CD4-positive, alpha-beta T cell treated with Interleukin-6 for 4 hours (primary cell): ENCODE data around the gene SLC12A7.
A peak's percentile ranks its signal among the peaks of the same experiment; 100 is the strongest.

Experiments
- DNase-seq: peaks from one replicate; pipeline ENCODE4 v3.0.0-alpha.2; 2020; ENCODE audit warnings: mixed read lengths

The SLC12A7 gene

GRCh38 chr5:1014781-1015221, 97.1 kb downstream of the SLC12A7 start:
- DNase-seq: no peak

DNA sequence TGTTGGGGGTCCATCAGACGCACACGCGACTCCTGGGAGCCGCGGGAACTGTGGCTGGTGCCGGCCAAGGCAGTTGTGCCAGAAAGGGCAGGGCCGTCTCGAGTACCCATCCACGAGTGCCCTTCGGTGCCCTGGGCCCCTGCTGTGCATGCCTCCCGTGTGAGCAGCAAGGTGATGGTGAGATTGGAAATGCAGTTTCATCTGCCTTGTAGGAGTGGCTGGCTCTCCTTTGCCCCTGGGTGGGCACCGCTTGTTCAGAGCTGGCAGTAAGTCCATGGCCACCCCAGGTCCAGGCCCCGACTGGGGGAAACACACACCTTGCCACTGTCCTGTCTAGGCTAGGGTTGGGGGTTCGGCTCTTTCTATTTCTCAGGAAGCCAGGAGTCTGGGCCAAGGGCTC, 97.5 kb downstream of the SLC12A7 start:
- DNase-seq: no peak

- DNase-seq: no peak
Measured at GRCh38 chr5:1013948-1014301, 97.9 kb downstream of the SLC12A7 start.

- no peak for DNase-seq
Measured at GRCh38 chr5:1013238-1013947, 98.5 kb downstream of the SLC12A7 start.

DNA sequence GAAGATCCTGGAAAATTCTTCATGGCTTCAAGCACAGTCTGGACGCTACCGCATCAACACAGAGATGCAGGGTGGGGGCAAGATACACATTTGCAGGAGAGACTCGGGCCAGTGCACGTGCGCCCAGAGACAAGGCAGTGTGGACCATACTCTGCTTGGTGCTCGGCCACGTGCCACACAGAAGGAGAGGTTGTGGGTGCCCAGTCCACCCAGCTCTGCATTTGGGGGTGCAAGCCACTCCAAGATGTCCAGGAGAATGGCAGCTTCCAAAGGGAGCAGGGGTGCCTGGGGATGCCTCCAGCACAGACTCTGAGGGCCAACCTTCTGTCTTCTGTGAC, 99.0 kb downstream of the SLC12A7 start:
- DNase-seq: no peak

DNA sequence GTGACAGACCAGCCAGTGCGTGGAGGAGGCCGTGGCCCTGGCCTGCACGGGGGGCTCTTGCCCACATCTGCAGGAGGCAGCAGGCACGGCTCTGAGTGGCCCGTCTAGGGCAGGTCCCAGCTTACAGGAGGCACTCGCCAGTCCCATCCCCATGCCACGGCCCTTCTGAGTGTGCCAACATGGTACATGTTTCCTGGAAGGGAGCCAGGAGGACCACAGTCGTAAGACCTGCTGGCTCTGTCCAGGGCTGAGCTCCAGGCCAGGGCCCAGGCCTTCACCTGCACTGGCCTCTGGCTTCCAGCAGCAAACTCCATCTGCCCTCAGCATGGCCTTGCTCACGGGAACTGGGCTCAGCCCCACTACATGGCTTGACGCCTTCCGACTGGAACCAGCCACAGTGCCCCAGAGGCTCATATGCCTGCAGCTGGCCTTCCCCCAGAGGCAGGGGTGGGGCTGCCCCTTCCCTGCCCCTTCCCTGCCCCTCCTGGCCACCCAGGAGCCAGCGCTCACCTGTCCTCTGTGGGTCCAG, 99.5 kb downstream of the SLC12A7 start:
- DNase-seq: no peak

GRCh38 chr5:1011741-1012312, 100.0 kb downstream of the SLC12A7 start:
- no peak for DNase-seq

DNA sequence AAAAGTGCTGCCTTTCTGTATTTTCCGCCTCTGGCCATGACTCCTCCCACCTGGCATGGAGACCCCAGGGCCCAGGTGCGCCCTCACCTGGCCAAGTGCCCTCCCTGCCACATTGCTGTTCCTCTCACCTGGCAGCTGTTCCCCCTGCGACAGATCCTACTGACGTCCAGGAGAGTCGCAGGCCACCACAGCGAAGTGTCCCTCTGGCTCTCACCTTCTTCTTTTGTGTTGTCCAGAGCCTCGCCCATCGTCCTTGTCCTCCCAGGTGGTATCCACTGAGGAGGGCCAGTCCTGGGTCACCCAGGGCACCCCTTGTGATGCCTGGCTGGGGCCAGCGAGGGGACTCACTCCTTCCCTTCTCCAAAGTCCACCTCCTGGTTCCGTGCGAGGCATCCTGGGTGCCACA, 100.6 kb downstream of the SLC12A7 start:
- peak; percentile 55 for DNase-seq

DNA sequence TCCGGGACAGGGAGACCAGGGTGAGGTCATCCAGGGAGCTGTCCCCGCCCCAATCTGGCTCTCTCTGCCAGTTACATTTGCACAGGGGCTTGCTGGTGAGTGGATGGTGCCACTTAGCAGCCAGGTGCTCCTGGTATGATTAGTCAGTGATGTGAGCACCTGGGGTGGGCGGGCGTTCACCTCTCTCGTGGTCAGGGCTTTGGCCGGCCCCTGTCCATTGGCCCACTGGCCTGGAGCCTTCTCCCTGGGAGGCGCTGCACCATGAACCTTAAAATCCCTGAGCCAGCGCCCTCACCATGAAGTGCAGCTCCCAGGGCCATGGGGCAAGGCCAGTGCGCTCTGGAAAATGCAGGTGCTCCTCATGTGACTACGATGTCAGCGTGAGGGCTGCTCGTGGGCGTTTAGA, 101.2 kb downstream of the SLC12A7 start:
- no peak for DNase-seq

- DNase-seq: no peak
Measured at GRCh38 chr5:1010181-1010510, 101.7 kb downstream of the SLC12A7 start.

DNA sequence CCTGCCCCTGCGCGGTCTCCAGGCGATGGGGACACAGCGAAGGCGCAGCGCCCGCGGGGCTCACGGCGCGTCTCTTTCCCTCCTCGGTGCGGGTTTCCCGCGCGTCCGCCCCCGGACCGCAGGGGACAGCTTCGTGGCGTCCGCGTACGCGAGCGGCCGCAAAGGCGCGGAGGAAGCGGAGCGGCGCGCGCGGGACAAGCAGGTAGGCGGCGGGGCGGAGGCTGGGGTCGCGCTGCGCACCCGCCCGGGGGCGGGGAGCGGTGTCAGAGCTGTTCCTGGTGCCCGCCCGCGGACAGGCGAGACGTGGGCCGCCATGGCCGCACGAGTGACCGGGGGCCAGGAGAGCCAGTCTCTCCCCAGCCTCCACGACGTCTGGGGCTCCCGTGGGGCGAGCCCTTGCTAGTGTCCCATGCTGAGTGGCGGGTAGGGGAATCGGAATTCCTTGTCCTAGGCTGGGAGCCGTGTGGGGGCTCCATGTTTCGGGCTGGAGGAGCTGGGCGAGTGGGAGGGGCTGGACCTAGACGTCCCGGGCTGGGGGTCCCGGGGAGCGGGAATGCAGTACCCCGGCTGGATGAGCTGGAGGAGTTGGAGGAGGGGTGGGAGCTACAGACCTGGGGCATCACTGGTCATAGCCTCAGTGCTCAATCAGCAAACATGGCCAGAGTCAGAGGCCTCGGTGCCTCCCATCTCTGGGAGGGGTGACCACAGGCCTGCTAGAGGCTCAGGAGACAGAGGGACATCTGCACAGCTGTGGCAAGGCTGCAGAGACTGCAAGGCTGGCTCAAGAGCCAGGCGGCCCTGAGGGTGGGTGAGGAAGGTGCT, 102.3 kb downstream of the SLC12A7 start:
- DNase-seq: no peak

- DNase-seq: peak; percentile 41
Measured at GRCh38 chr5:1008451-1009358, 103.2 kb downstream of the SLC12A7 start, which contains the start of gene NKD2. TSS of gene NKD2 (plus strand) at chr5:1008802. CDS start at chr5:1009058, 256 bp downstream.

- DNase-seq: no peak
Measured at GRCh38 chr5:1007681-1008450, 104.0 kb downstream of the SLC12A7 start.

DNA sequence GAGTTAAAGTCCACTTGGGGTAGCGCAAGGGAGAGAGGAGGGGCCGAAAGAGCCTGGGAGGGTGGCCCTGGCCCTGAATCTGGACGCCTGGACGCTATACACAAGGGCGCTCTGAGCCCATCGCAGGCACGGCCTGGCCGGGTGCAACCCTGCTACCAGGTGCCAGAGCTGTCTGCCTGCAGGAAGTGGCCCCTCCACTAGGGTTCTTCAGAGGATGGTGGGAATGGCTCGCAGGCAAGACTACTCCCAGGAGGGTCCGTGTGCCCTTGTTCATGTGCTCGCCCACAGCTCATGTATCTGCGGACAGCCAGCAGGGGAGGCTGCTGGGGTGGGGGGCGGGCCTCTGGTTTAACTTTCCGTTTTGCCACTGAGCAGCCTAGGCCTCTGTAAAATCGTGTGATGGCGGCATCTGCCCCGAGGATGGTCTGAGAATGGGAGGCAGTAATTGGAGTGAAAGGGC, 104.6 kb downstream of the SLC12A7 start:
- DNase-seq: no peak

DNA sequence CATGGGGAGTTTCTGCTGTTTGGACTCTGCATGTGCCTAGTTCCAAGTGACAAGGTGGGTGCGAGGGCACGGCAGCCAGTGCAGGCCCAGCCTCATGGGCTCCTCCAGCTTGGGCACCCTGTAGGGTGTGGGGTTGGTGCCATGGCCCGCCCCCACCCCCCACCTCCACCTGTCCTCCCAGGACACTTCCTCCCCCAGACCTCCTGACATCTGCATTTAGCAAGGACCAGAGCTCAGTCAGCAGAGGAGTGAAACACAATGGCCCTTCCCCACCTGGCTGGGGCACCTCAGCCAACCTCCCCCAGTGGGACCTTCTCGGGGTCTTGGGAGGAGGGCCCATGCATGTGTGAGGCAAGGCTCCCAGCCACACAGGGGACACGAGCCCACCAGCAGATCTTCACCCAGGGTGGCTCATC, 105.2 kb downstream of the SLC12A7 start:
- no peak for DNase-seq

DNA sequence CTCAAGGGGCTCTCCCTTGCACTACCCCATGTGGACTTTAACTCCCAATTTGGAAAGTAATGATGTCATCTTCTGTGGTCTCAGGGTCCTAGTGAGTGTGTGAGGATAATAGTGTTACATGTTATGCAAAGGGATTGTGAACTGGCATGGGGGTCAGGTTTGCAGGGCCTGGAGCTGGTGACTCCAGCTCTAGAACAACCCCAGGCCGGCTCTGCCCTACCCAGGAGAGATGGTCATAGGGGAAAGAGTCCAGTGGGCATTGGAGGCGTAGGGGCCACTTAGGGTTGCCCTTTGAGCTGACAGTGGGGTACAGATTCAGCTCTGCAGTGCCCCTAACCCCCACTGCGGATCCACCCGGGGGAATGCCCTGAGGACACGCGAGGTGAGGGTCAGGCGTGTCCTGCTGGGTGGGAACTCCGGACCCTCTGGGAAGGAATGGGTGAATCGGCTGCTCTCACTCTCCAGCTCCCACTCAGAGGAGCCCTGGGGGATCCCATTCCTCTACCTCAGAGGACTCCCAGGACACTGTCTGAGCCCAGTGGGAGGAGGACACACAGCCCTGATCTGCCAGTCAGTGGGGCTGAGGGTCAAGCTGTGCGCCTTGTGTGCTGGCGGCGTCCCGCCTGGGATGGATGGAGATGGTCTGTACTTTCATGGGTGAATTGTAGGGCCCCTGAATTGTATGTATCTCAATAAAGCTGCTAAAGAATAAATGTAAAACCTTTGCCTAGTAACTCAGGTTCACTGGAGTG, 105.8 kb downstream of the SLC12A7 start:
- no peak for DNase-seq

- DNase-seq: no peak
Measured at GRCh38 chr5:1005249-1005851, 106.5 kb downstream of the SLC12A7 start.

DNA sequence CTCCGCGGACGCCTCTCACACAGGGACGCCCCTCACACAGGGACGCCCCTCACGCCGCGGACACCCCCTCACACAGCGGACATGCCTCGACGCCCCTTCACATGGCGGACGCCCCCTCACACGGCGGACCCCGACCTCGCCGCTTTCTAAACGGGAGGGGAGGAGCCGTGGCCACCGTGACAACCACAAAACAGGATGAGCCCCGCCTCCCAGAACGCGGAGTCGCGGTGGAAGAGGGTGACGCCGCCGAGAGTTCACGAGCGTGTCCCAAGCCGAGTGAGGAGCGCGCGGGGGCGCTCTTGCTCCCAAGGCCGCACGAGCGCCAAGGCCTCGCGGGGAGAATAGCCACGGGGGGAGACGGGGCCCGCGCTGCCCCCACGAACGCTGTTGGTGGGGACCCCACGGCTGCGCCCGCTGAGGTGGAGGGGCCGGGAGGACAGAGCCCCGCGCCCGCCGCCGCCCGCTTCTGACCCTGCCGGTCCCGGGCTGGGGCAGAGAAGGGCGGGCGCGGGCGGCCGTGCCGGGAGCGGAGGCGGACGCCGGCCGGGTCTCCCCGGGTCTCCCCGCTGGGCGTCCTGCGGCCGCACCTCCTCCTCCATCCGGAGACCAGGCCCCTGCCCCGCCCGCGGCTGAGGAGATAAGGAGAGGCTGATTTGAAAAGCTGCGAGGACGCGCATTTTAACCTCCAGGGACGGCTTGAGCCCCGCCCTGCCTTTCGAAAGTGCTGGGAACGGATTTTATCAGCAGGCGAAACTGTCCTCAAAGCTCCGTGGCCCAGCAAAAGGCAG, 107.2 kb downstream of the SLC12A7 start:
- DNase-seq: peak; percentile 62

DNA sequence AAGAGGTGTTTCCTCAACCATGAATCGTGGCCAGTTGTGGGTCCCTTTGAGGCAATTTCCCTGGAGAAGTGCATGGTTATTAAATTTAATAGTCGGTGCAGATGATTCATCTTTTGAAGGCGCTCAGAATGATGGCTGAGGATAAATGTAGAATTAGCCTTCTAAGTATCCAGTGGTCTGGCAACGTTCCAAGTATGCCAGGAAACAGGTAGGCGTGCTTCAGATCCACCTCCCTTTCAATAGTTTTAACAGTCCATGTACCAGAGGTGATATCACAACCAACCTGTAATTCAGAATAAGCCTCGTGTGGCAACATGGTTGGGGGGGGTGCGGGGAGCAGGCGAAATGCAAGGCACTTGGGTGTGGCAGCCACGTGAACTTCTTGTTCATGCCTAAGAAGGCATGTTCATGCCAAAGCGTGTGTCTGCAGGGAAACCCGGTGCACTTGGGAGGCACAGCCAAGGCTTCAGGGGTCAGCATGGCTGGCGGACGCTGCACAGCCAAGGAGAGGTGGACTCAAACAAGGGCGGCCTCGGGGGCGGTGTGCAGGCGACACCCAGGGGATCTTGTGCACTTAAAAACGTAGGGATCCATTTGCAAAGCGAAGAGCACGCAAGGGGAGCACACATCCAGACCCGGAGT, 108.4 kb downstream of the SLC12A7 start:
- DNase-seq: peak; percentile 34
